Lower lobe of right lung (tissue), 2 donors: ENCODE data around the gene ATP2A3. TPM values are rescaled to one million over a fixed set of nuclear protein-coding genes. Genes with fewer than 3 reads are reported as not detected.

Experiments used
- ATAC-seq, 2 donors: fragments of 200-7000 bp; cut with Tn5 transposase; one replicate each; pipeline ENCODE4 v1.9.1; 2020 to 2022; ENCODE audit warnings: mild to moderate bottlenecking in 2 of 2, moderate library complexity in 2 of 2
- DNase-seq: peaks from one replicate; pipeline ENCODE4 v3.0.0-alpha.2; 2020
- H3K27ac ChIP-seq: fragments of 200-600 bp; one replicate; pipeline ENCODE4 v1.8.0; 2022
- H3K27me3 ChIP-seq: fragments of 200-600 bp; one replicate; pipeline ENCODE4 v1.8.0; 2022; ENCODE audit warnings: low read depth
- H3K36me3 ChIP-seq: fragments of 200-600 bp; one replicate; pipeline ENCODE4 v1.8.0; 2022; ENCODE audit warnings: mild to moderate bottlenecking
- H3K4me1 ChIP-seq: fragments of 200-600 bp; one replicate; pipeline ENCODE4 v1.8.0; 2022
- H3K4me3 ChIP-seq: fragments of 200-600 bp; one replicate; pipeline ENCODE4 v1.8.0; 2022; ENCODE audit warnings: mild to moderate bottlenecking
- H3K9me3 ChIP-seq: fragments of 200-600 bp; one replicate; pipeline ENCODE4 v1.8.0; 2022
- intact Hi-C: fragments of 100-400 bp; cut with DNase I; formaldehyde crosslinking; loops from one replicate; pipeline ENCODE4 v1.11.0; 2022
- total RNA-seq: library from RNA; stranded (reverse); fragmentation: NEBNext Ultra II Directional; extraction: Animal tissue kit (Norgen Biotek cat#: 25700); gene quantifications from one replicate; pipeline ENCODE4 v1.2.1, GENCODE V29; 2021
- TF ChIP-seq, protein P1 (sequence below): fragments of 200-600 bp; IDR thresholded peaks from one replicate; pipeline ENCODE4 v1.8.0; 2022; ENCODE audit warnings: antibody characterized with exemption, mild to moderate bottlenecking
- donor health status: DM: no; HTN: yes; CAD: no; lungs with severe emphysema.

ATP2A3 gene
- total RNA-seq, 1 donor from 2014 or later = 45.6 TPM

DNA sequence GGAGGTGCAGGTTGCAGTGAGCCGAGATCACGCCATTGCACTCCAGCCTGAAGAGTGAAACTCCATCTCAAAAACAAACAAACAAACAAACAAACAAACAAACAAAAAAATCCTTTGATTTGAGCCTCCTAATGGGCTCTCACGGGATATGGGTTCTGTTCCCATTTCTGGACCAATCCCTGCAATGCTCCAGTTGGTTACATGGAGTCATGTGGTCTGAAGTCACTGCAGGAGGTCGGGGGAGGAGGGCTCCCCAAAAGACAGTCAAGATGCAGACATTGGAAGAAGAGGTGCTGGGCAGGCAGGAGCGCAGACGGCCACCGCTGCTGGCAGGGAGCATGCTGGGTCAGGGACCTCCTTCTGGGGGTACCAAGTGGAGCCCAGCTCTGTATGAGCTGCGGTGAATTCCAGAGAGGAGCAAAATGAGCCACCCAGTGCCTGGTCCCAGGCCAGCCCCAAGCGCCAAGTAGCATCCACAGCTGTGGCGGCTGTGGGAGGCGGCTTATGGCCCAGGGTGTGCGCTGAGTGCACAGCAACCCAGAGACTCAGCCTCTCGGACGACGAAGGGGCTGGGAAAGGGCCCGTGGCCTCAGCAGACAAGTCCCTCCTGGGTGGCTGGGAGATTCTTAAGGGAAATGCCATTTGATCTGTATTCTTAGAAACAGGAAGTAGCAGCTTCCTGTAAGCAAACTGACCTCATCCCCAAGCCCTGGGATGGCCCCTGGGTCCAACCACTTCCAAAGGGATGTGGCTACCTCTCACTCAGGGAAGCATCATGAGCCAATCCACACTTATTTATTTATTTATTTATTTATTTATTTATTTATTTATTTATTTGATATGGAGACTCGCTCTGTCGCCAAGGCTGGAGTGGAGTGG is 19.6 kb upstream of the ATP2A3 start:
- DNase-seq (peak; percentile 49), ATAC-seq (peak; percentile 51 to 53)
- Histone ChIP-seq H3K27me3 (no peaks in the 10 kb centered on the region), H3K9me3 (peaks cover 4% of the 10 kb centered on the region), H3K4me3 (no peak overlapping the region), H3K27ac (peak overlapping the region; percentile 39), H3K36me3 (no peaks in the 10 kb centered on the region), H3K4me1 (peaks cover 32% of the 10 kb centered on the region)
- intact Hi-C loops = no loop called here
- TF ChIP-seq, protein P1, sequence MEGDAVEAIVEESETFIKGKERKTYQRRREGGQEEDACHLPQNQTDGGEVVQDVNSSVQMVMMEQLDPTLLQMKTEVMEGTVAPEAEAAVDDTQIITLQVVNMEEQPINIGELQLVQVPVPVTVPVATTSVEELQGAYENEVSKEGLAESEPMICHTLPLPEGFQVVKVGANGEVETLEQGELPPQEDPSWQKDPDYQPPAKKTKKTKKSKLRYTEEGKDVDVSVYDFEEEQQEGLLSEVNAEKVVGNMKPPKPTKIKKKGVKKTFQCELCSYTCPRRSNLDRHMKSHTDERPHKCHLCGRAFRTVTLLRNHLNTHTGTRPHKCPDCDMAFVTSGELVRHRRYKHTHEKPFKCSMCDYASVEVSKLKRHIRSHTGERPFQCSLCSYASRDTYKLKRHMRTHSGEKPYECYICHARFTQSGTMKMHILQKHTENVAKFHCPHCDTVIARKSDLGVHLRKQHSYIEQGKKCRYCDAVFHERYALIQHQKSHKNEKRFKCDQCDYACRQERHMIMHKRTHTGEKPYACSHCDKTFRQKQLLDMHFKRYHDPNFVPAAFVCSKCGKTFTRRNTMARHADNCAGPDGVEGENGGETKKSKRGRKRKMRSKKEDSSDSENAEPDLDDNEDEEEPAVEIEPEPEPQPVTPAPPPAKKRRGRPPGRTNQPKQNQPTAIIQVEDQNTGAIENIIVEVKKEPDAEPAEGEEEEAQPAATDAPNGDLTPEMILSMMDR = no peak

DNA sequence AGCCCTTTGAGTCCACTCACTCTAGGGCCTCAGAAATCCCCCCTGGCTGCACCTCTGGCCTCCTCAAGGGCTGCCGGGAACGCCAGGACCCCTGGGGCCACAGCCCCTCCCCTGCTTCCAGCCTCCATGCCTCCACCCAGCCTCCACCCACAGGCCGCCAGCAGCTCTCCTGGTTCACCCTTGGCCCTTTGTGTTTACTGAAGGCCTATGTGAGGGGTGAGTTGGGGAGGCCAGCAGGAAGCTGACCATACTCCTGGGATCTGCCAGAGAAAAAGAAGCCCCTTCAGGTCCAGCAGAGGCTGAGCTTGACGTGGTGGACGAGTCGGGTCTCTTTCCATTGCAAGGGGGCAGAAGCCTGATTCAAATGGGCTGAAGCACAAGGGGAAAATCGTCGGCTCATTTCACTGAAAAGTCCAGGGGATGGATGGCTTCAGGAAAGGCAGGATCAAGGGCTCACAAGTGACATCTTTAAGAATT is 18.3 kb upstream of the ATP2A3 start:
- ATAC-seq = no peak
- TF ChIP-seq, protein P1 = no peak
- Histone ChIP-seq H3K27ac (no peak overlapping the region), H3K27me3 (no peaks in the 10 kb centered on the region), H3K36me3 (no peaks in the 10 kb centered on the region), H3K9me3 (peaks cover 4% of the 10 kb centered on the region), H3K4me3 (no peak overlapping the region), H3K4me1 (peaks cover 41% of the 10 kb centered on the region)
- intact Hi-C loops = no loop called here
- peak; percentile 28 for DNase-seq

DNA sequence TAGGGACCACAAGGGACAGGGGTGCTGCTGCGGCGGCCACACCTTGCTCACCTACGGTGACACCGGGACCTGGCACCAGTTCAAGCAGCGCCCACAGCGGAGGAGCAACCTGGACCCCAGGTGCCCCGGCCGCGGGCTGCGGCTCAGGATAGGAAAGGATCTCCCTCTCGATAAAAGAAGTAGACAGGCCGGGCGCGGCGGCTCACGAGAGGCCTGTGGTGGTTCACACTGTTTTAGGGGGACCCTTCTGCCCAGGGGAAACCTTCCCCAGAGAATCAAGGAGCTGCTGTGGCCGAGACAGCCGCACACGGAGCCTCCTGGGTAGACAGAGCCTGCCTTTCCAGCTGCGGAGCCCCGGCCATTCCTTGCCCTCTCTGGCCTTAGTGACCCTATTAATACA is 17.9 kb upstream of the ATP2A3 start:
- no peak for ATAC-seq
- H3K4me1 ChIP-seq = peaks cover 45% of the 10 kb centered on the region
- peaks cover 4% of the 10 kb centered on the region for H3K9me3 ChIP-seq
- no peaks in the 10 kb centered on the region for H3K27me3 ChIP-seq
- peak; percentile 44 for DNase-seq
- H3K27ac ChIP-seq = no peak overlapping the region
- intact Hi-C loops = no loop called here
- TF ChIP-seq, protein P1 = no peak
- no peaks in the 10 kb centered on the region for H3K36me3 ChIP-seq
- H3K4me3 ChIP-seq = no peak overlapping the region

DNA sequence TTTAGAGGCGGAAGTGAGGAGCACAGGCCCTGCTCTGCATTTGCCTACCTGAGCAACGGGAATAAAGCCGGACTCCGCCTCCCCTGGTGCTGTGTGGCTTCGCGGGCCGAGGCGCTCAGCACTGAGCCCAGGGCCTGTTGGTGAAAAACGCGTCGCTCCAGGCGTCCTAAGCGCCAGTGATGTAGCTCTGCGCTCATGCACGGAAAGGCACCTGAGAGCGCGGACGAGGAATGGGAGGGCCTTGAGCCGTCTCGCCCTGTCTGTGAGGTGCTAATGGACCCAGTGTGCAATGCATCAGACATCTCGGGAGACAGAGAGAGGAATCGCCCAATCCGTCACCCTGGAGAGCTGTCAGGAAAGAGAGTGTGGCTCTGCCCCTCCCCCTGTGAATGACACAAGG is 17.2 kb upstream of the ATP2A3 start:
- H3K4me1 ChIP-seq = peaks cover 47% of the 10 kb centered on the region
- DNase-seq = peak; percentile 26
- H3K27me3 ChIP-seq = no peaks in the 10 kb centered on the region
- intact Hi-C loops = no loop called here
- no peak for ATAC-seq
- TF ChIP-seq, protein P1 = no peak
- H3K9me3 ChIP-seq = peaks cover 4% of the 10 kb centered on the region
- no peak overlapping the region for H3K4me3 ChIP-seq
- no peaks in the 10 kb centered on the region for H3K36me3 ChIP-seq
- no peak overlapping the region for H3K27ac ChIP-seq

- intact Hi-C loops = no loop called here
- no peaks in the 10 kb centered on the region for H3K27me3 ChIP-seq
- peaks cover 46% of the 10 kb centered on the region for H3K4me1 ChIP-seq
These were observed 16.3 kb upstream of the ATP2A3 start for GRCh38 chr17:3980381-3981014.

More at GRCh38 chr17:3980381-3981014, 16.3 kb upstream of the ATP2A3 start:
- DNase-seq (peak; percentile 37), ATAC-seq (no peak)
- H3K4me3 ChIP-seq = no peak overlapping the region
- peaks cover 4% of the 10 kb centered on the region for H3K9me3 ChIP-seq
- TF ChIP-seq, protein P1 = no peak
- H3K36me3 ChIP-seq = no peaks in the 10 kb centered on the region
- no peak overlapping the region for H3K27ac ChIP-seq
